CMK (cell line): ENCODE results near the gene KIAA0319L.

Source experiments
- DNase-seq: peaks from one replicate; pipeline ENCODE4 v3.0.0-alpha.2; 2010; ENCODE audit warnings: low read depth

The KIAA0319L gene

DNA sequence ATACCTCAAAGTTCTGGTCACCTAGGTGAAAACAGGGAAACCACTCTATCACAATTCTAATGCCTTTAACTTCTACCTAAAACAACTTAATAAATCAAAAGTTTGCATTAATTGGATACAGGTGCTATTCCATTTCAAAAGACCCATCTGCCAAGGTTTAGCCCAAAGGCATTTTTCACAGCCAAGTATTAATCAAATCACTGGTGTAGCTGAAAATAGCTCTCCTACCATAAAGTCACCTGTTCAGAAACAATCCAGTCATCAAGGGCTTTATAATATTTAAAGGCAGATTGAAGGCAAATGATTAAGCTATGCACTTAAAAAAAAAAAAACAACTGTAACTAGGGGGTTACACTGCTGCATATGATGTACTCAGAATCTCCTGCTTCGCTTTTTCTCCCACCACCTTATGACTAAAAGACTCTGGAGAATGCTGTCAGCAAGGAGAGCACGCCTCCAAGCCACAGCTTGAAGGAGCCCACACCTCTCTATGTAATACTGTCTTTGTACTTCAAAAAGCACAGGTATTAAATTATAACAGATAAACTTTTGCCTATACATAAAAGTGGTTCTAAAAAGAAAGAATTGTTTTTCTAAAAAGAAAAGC lies 20.5 kb downstream of the KIAA0319L start:
- no peak for DNase-seq

DNA sequence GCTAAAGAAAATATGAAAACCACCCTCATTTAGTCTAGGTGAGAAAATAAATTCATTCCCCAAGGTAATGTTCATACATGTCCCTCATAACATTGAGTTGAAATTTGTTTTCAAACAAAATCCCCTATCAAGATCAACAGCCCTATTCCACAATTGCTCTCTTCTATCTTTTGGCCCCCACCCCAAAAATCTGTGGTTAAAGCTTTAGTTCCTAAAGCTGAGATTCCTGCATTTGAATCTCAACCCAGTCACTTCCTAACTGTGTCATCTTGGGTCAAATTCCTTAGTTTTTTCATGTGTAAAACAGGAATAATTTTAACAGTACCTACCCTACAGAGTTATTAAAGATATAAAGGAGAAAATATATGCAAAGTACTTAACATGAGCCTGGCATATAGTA lies 22.0 kb downstream of the KIAA0319L start:
- no peak for DNase-seq

- no peak for DNase-seq
These were observed 23.6 kb downstream of the KIAA0319L start for GRCh38 chr1:35533586-35533985.

- no peak for DNase-seq
These were observed 24.5 kb downstream of the KIAA0319L start for GRCh38 chr1:35532497-35533223.

DNA sequence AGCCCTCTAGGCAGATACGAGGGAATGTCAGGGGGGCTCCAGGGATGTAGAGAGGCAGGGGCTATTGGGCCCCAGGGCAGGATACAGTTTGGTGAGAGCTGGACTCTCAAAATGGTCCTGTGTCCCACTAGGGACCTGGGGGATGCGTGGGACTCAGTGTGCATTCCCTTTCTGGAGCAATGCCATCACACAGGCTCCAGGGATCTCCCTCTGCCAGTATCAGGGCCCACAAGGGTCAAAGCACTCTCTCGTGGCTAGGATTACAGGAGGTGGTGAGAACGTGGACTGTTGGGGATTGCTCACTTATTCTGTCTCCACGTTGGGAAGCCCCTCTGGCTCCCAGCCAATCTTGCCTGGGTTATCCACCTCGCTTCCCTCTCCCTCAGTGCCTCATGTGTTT lies 25.8 kb downstream of the KIAA0319L start:
- DNase-seq = no peak

DNA sequence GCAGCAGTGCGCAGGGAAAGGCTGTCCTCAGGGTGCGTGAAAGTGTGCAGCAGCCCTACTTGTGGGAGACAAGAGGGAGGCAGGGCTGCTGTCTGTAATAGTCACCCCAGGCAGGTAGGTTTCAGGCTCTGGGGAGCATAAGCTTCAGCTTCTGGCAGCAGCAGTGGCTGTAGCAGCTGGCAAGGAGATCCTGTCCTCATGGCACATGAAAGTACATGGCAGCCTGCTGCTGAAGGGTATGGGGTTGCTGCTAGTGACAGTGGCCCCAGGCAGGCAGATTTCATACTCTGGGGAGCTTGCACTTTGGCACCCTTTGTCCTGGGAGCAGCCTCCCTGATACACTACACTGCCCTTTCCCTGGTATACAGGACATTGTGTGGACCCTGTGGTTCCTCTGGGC lies 26.3 kb downstream of the KIAA0319L start:
- DNase-seq = no peak

GRCh38 chr1:35530168-35530567 lies 27.0 kb downstream of the KIAA0319L start:
- no peak for DNase-seq

- no peak for DNase-seq
These were observed 33.1 kb downstream of the KIAA0319L start for GRCh38 chr1:35524106-35524505.

DNA sequence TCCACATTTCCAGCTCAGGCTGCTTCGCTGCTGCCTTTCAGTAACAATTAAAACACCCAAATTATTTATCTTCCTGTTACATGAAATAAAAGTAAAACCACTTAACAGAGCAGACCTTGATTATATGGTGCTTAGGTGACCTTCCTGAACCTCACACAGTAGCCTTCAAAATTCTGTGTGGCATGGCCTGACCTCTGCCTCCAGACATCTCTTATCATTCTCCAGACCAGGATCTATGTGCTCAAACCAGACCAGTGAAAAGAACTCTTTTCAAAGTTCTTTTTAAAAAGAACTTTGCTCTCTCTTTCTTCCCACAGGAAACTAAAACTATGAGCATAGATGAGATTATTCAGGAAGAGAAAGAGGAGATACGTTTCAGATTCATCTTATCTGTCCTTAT lies 37.8 kb downstream of the KIAA0319L start:
- DNase-seq = no peak

DNA sequence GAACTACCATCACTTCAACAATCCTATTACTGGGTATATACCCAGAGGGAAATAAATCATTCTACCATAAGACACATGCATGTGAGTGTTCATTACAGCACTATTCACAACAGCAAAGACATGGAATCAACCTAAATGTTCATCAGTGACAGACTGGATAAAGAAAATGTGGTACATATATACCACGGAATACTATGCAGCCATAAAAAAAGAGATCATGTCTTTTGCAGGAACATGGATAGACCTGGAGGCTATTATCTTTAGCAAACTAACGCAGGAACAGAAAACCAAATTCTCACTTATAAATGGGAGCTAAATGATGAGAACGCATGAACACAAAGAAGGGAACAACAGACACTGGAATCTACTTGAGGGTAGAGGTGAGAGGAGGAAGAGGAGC lies 39.0 kb downstream of the KIAA0319L start:
- no peak for DNase-seq

- no peak for DNase-seq
These were observed 45.9 kb downstream of the KIAA0319L start for GRCh38 chr1:35511305-35511704.

- DNase-seq = no peak
These were observed 47.6 kb downstream of the KIAA0319L start for GRCh38 chr1:35509558-35509957.

DNA sequence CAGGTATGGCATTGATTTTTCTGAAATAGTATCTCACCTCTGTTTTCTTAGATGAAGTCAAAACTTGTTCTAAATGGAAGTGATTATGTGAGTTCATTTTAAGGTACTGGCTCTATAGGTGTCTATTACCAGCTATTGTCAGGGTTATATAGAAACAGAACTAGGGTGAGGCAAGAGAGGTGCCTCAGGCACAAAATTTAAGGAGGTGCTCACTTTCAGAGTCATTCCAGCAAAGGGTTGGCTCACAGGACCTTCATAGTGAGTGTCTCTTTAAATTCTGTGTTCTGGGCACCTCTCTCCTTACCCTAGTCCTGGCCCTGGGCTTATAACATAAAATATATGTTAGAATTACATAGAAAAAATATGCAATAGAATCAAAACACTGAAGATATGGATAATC lies 49.3 kb downstream of the KIAA0319L start:
- DNase-seq = no peak

- DNase-seq = no peak
These were observed 50.0 kb downstream of the KIAA0319L start for GRCh38 chr1:35506960-35507912.

- no peak for DNase-seq
These were observed 51.0 kb downstream of the KIAA0319L start for GRCh38 chr1:35505911-35506798.

GRCh38 chr1:35502242-35502641 lies 55.0 kb downstream of the KIAA0319L start:
- no peak for DNase-seq

DNA sequence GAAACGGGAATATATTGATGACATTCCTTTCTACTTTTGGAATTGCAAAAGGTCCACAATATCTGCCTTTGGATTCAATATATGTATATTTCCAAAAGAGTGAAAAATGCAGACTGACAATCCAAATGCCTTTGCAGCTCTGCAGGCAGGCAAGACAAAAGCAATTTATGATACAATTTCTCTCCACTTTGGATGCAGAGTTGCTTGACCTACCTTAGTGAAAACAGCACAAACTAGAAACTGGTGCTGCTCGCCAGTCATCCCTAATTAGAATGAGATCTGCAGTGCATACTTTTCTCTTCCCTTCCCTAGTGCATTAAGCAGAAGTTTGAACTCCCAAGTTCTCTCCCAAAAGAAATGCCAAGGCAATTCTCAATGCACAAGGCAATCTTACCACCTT lies 56.8 kb downstream of the KIAA0319L start:
- no peak for DNase-seq

- DNase-seq = peak; percentile 30
These were observed 57.5 kb downstream of the KIAA0319L start for GRCh38 chr1:35499652-35500176.

GRCh38 chr1:35499231-35499630 lies 58.0 kb downstream of the KIAA0319L start:
- no peak for DNase-seq

- no peak for DNase-seq
These were observed 59.6 kb downstream of the KIAA0319L start for GRCh38 chr1:35497571-35497970.

DNA sequence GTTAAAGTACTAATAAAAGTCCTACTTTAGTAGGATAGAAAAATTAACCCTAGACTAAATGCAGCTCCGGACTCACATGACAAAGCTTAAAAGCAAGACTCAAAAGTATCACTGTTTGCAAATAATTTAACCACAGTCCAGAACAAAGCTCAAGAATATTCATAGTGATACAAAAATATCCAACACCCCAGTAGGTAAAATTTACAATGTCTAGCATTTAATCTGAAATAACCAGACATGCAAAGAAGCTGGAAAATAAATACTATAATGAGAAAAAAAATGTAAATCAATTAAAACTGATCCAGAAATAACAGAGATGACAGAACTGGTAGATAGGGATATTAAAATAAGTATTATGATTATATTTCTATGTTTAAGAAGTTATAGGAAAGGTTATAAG lies 67.0 kb downstream of the KIAA0319L start:
- no peak for DNase-seq

DNA sequence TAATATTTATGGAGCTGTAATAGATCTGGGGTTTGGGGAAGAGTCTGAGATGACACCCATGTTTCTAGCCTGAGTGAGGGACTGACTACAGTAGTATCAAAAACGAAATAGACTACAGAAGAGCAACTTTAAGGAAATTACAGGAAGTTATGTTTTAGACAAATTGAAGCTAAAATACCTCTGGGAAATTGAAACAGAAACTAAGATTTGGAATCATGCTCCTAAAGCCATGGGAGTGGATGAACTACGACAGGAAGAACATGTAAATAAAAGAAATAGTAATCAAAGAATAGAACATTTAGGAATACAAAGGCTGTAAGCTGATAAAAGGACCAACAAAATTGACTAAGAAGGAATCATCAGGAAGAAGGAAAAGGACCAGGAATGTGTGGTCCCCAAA lies 68.9 kb downstream of the KIAA0319L start:
- no peak for DNase-seq
